Measurements from ENCODE around the gene PPP2R2D. TPM values are rescaled to one million over a fixed set of nuclear protein-coding genes. Genes with fewer than 3 reads are reported as not detected.
A peak's percentile ranks its signal among the peaks of the same experiment; 100 is the strongest.

Gene PPP2R2D
- total and polyA plus RNA-seq, 2 donors = 29.3 to 32.3 TPM

GRCh38 chr10:131933016-131933695, 32.3 kb downstream of the PPP2R2D start:
- H3K27me3 ChIP-seq (ENCODE audit: control insufficient read depth in 2 of 2, insufficient read depth in 1 of 2, low read length in 1 of 2) = no peaks in the 10 kb centered on the region
- 96% methylated on average over 18 of the region's 18 CpGs for WGBS
- no peak overlapping the region for H3K27ac ChIP-seq (ENCODE audit: low read depth in 1 of 2, low read length in 1 of 2)
- no peaks in the 10 kb centered on the region for H3K9me3 ChIP-seq (ENCODE audit: control insufficient read depth in 2 of 2, insufficient read depth in 1 of 2, low read length in 1 of 2)
- H3K4me3 ChIP-seq (ENCODE audit: low read length in 2 of 2) = no peak overlapping the region
- H3K36me3 ChIP-seq (ENCODE audit: control insufficient read depth in 2 of 2, insufficient read depth in 2 of 2, low read length in 1 of 2) = peaks cover 23 to 37% of the 10 kb centered on the region in 2 donors
- no peak for DNase-seq (ENCODE audit: low read depth in 6 of 9, low spot score in 9 of 9)
- H3K4me1 ChIP-seq (ENCODE audit: control insufficient read depth in 2 of 2, insufficient read depth in 2 of 2, low read length in 2 of 2) = peaks cover 13 to 42% of the 10 kb centered on the region in 2 donors

GRCh38 chr10:131933696-131934086, 32.9 kb downstream of the PPP2R2D start:
- Histone ChIP-seq H3K27ac (ENCODE audit: low read depth in 1 of 2, low read length in 1 of 2) (no peak overlapping the region), H3K27me3 (ENCODE audit: control insufficient read depth in 2 of 2, insufficient read depth in 1 of 2, low read length in 1 of 2) (no peaks in the 10 kb centered on the region), H3K4me3 (ENCODE audit: low read length in 2 of 2) (no peak overlapping the region), H3K4me1 (ENCODE audit: control insufficient read depth in 2 of 2, insufficient read depth in 2 of 2, low read length in 2 of 2) (peaks cover 8 to 37% of the 10 kb centered on the region in 2 donors), H3K9me3 (ENCODE audit: control insufficient read depth in 2 of 2, insufficient read depth in 1 of 2, low read length in 1 of 2) (no peaks in the 10 kb centered on the region), H3K36me3 (ENCODE audit: control insufficient read depth in 2 of 2, insufficient read depth in 2 of 2, low read length in 1 of 2) (peaks cover 28 to 41% of the 10 kb centered on the region in 2 donors)
- no peak for DNase-seq (ENCODE audit: low read depth in 6 of 9, low spot score in 9 of 9)
- over 99% methylated on average over 2 of the region's 2 CpGs for WGBS

GRCh38 chr10:131934769-131935168, 34.0 kb downstream of the PPP2R2D start:
- Histone ChIP-seq H3K4me3 (ENCODE audit: low read length in 2 of 2) (no peak overlapping the region), H3K9me3 (ENCODE audit: control insufficient read depth in 2 of 2, insufficient read depth in 1 of 2, low read length in 1 of 2) (no peaks in the 10 kb centered on the region), H3K4me1 (ENCODE audit: control insufficient read depth in 2 of 2, insufficient read depth in 2 of 2, low read length in 2 of 2) (peaks cover 8 to 30% of the 10 kb centered on the region in 2 donors), H3K27me3 (ENCODE audit: control insufficient read depth in 2 of 2, insufficient read depth in 1 of 2, low read length in 1 of 2) (no peaks in the 10 kb centered on the region), H3K27ac (ENCODE audit: low read depth in 1 of 2, low read length in 1 of 2) (peak overlapping the region in 1 of 2 donors; percentile 19), H3K36me3 (ENCODE audit: control insufficient read depth in 2 of 2, insufficient read depth in 2 of 2, low read length in 1 of 2) (peaks cover 30 to 45% of the 10 kb centered on the region in 2 donors)
- 92% methylated on average over 8 of the region's 8 CpGs for WGBS
- DNase-seq (ENCODE audit: low read depth in 6 of 9, low spot score in 9 of 9) = no peak

- H3K4me3 ChIP-seq (ENCODE audit: low read length in 2 of 2) = no peak overlapping the region
- H3K36me3 ChIP-seq (ENCODE audit: control insufficient read depth in 2 of 2, insufficient read depth in 2 of 2, low read length in 1 of 2) = peaks cover 31 to 44% of the 10 kb centered on the region in 2 donors
- peak overlapping the region in 1 of 2 donors; percentile 26 for H3K27ac ChIP-seq (ENCODE audit: low read depth in 1 of 2, low read length in 1 of 2)
- H3K9me3 ChIP-seq (ENCODE audit: control insufficient read depth in 2 of 2, insufficient read depth in 1 of 2, low read length in 1 of 2) = no peaks in the 10 kb centered on the region
- DNase-seq (ENCODE audit: low read depth in 6 of 9, low spot score in 9 of 9) = no peak
- H3K27me3 ChIP-seq (ENCODE audit: control insufficient read depth in 2 of 2, insufficient read depth in 1 of 2, low read length in 1 of 2) = no peaks in the 10 kb centered on the region
- peaks cover 8 to 30% of the 10 kb centered on the region in 2 donors for H3K4me1 ChIP-seq (ENCODE audit: control insufficient read depth in 2 of 2, insufficient read depth in 2 of 2, low read length in 2 of 2)
- WGBS = 36% methylated on average over 1 of the region's 1 CpG
These were observed 34.5 kb downstream of the PPP2R2D start for GRCh38 chr10:131935260-131935659.

- Histone ChIP-seq H3K4me1 (ENCODE audit: control insufficient read depth in 2 of 2, insufficient read depth in 2 of 2, low read length in 2 of 2) (peaks cover 8 to 21% of the 10 kb centered on the region in 2 donors), H3K27ac (ENCODE audit: low read depth in 1 of 2, low read length in 1 of 2) (no peak overlapping the region), H3K36me3 (ENCODE audit: control insufficient read depth in 2 of 2, insufficient read depth in 2 of 2, low read length in 1 of 2) (peaks cover 40 to 54% of the 10 kb centered on the region in 2 donors), H3K4me3 (ENCODE audit: low read length in 2 of 2) (no peak overlapping the region), H3K9me3 (ENCODE audit: control insufficient read depth in 2 of 2, insufficient read depth in 1 of 2, low read length in 1 of 2) (no peaks in the 10 kb centered on the region), H3K27me3 (ENCODE audit: control insufficient read depth in 2 of 2, insufficient read depth in 1 of 2, low read length in 1 of 2) (no peaks in the 10 kb centered on the region)
- DNase-seq (ENCODE audit: low read depth in 6 of 9, low spot score in 9 of 9) = no peak
- WGBS = 98% methylated on average over 9 of the region's 9 CpGs
These were observed 35.5 kb downstream of the PPP2R2D start for GRCh38 chr10:131936294-131936693.

GRCh38 chr10:131936736-131937135, 35.9 kb downstream of the PPP2R2D start:
- peaks cover 45 to 58% of the 10 kb centered on the region in 2 donors for H3K36me3 ChIP-seq (ENCODE audit: control insufficient read depth in 2 of 2, insufficient read depth in 2 of 2, low read length in 1 of 2)
- 97% methylated on average over 18 of the region's 18 CpGs for WGBS
- DNase-seq (ENCODE audit: low read depth in 6 of 9, low spot score in 9 of 9) = no peak
- no peak overlapping the region for H3K4me3 ChIP-seq (ENCODE audit: low read length in 2 of 2)
- H3K27ac ChIP-seq (ENCODE audit: low read depth in 1 of 2, low read length in 1 of 2) = no peak overlapping the region
- no peaks in the 10 kb centered on the region for H3K9me3 ChIP-seq (ENCODE audit: control insufficient read depth in 2 of 2, insufficient read depth in 1 of 2, low read length in 1 of 2)
- no peaks in the 10 kb centered on the region for H3K27me3 ChIP-seq (ENCODE audit: control insufficient read depth in 2 of 2, insufficient read depth in 1 of 2, low read length in 1 of 2)
- peaks cover 8 to 16% of the 10 kb centered on the region in 2 donors for H3K4me1 ChIP-seq (ENCODE audit: control insufficient read depth in 2 of 2, insufficient read depth in 2 of 2, low read length in 2 of 2)

- Histone ChIP-seq H3K27ac (ENCODE audit: low read depth in 1 of 2, low read length in 1 of 2) (no peak overlapping the region), H3K27me3 (ENCODE audit: control insufficient read depth in 2 of 2, insufficient read depth in 1 of 2, low read length in 1 of 2) (no peaks in the 10 kb centered on the region), H3K4me3 (ENCODE audit: low read length in 2 of 2) (no peak overlapping the region), H3K36me3 (ENCODE audit: control insufficient read depth in 2 of 2, insufficient read depth in 2 of 2, low read length in 1 of 2) (peaks cover 50 to 58% of the 10 kb centered on the region in 2 donors), H3K4me1 (ENCODE audit: control insufficient read depth in 2 of 2, insufficient read depth in 2 of 2, low read length in 2 of 2) (peaks cover 8 to 16% of the 10 kb centered on the region in 2 donors), H3K9me3 (ENCODE audit: control insufficient read depth in 2 of 2, insufficient read depth in 1 of 2, low read length in 1 of 2) (no peaks in the 10 kb centered on the region)
- DNase-seq (ENCODE audit: low read depth in 6 of 9, low spot score in 9 of 9) = no peak
- 98% methylated on average over 20 of the region's 20 CpGs for WGBS
These were observed 37.0 kb downstream of the PPP2R2D start for GRCh38 chr10:131937836-131938235.

- no peaks in the 10 kb centered on the region for H3K9me3 ChIP-seq (ENCODE audit: control insufficient read depth in 2 of 2, insufficient read depth in 1 of 2, low read length in 1 of 2)
- peaks cover 56 to 59% of the 10 kb centered on the region in 2 donors for H3K36me3 ChIP-seq (ENCODE audit: control insufficient read depth in 2 of 2, insufficient read depth in 2 of 2, low read length in 1 of 2)
- WGBS = 98% methylated on average over 10 of the region's 10 CpGs
- no peaks in the 10 kb centered on the region for H3K27me3 ChIP-seq (ENCODE audit: control insufficient read depth in 2 of 2, insufficient read depth in 1 of 2, low read length in 1 of 2)
- peaks cover 8 to 14% of the 10 kb centered on the region in 2 donors for H3K4me1 ChIP-seq (ENCODE audit: control insufficient read depth in 2 of 2, insufficient read depth in 2 of 2, low read length in 2 of 2)
- no peak overlapping the region for H3K4me3 ChIP-seq (ENCODE audit: low read length in 2 of 2)
- no peak overlapping the region for H3K27ac ChIP-seq (ENCODE audit: low read depth in 1 of 2, low read length in 1 of 2)
- DNase-seq (ENCODE audit: low read depth in 6 of 9, low spot score in 9 of 9) = no peak
These were observed 37.9 kb downstream of the PPP2R2D start for GRCh38 chr10:131938681-131939080.

- 100% methylated on average over 1 of the region's 1 CpG for WGBS
- H3K4me1 ChIP-seq (ENCODE audit: control insufficient read depth in 2 of 2, insufficient read depth in 2 of 2, low read length in 2 of 2) = peaks cover 0 to 3% of the 10 kb centered on the region in 2 donors
- no peak overlapping the region for H3K27ac ChIP-seq (ENCODE audit: low read depth in 1 of 2, low read length in 1 of 2)
- DNase-seq (ENCODE audit: low read depth in 6 of 9, low spot score in 9 of 9) = no peak
- no peak overlapping the region for H3K4me3 ChIP-seq (ENCODE audit: low read length in 2 of 2)
- peaks cover 72 to 74% of the 10 kb centered on the region in 2 donors for H3K36me3 ChIP-seq (ENCODE audit: control insufficient read depth in 2 of 2, insufficient read depth in 2 of 2, low read length in 1 of 2)
- no peaks in the 10 kb centered on the region for H3K9me3 ChIP-seq (ENCODE audit: control insufficient read depth in 2 of 2, insufficient read depth in 1 of 2, low read length in 1 of 2)
- H3K27me3 ChIP-seq (ENCODE audit: control insufficient read depth in 2 of 2, insufficient read depth in 1 of 2, low read length in 1 of 2) = no peaks in the 10 kb centered on the region
These were observed 41.6 kb downstream of the PPP2R2D start for GRCh38 chr10:131942455-131942854.

Measured in thymus (tissue), 11 donors.